GM18498 (cell line): Measurements from ENCODE around the gene PM20D1.
"Not testable (repeated sequence)": the region's sequence is repeated elsewhere in the genome, so short reads cannot be mapped to it uniquely, and the experiment has no call there.

Experiments used
- ATAC-seq: cut with Tn5 transposase; IDR thresholded peaks from one replicate; pipeline ENCODE4 v1.9.1; 2021; ENCODE audit warnings: mild to moderate bottlenecking, moderate library complexity; ENCODE audit not compliant: unreplicated experiment

Gene PM20D1

GRCh38 chr1:205849619-205850355 is at the start of gene PM20D1:
Gene PM20D1 (minus strand): TSS chr1:205850132. CDS start chr1:205850072, 60 bp downstream.
- peak; percentile 85 for ATAC-seq

GRCh38 chr1:205896351-205896750 is 46.4 kb upstream of the PM20D1 start:
- ATAC-seq, result no peak

- not testable (repeated sequence) for ATAC-seq
These were observed 44.2 kb upstream of the PM20D1 start for GRCh38 chr1:205894119-205894518.

GRCh38 chr1:205892175-205892574 is 42.2 kb upstream of the PM20D1 start:
- ATAC-seq, result not testable (repeated sequence)

- not testable (repeated sequence) for ATAC-seq
These were observed 41.5 kb upstream of the PM20D1 start for GRCh38 chr1:205891481-205891880.

GRCh38 chr1:205890631-205891030 is 40.7 kb upstream of the PM20D1 start:
- ATAC-seq, result not testable (repeated sequence)

GRCh38 chr1:205889706-205890105 is 39.8 kb upstream of the PM20D1 start:
- ATAC-seq, result not testable (repeated sequence)

GRCh38 chr1:205889006-205889405 is 39.1 kb upstream of the PM20D1 start:
- ATAC-seq, result not testable (repeated sequence)

- no peak for ATAC-seq
These were observed 33.9 kb upstream of the PM20D1 start for GRCh38 chr1:205883792-205884191.

GRCh38 chr1:205880923-205881322 is 31.0 kb upstream of the PM20D1 start:
- ATAC-seq, result no peak

- ATAC-seq, result no peak
These were observed 30.0 kb upstream of the PM20D1 start for GRCh38 chr1:205879974-205880373.

- no peak for ATAC-seq
These were observed 28.1 kb upstream of the PM20D1 start for GRCh38 chr1:205878026-205878425.

- not testable (repeated sequence) for ATAC-seq
These were observed 23.2 kb upstream of the PM20D1 start for GRCh38 chr1:205873148-205873547.

GRCh38 chr1:205870236-205870635 is 20.3 kb upstream of the PM20D1 start:
- ATAC-seq, result no peak

GRCh38 chr1:205861540-205861939 is 11.6 kb upstream of the PM20D1 start:
- no peak for ATAC-seq

GRCh38 chr1:205858141-205858961 is 8.4 kb upstream of the PM20D1 start:
- ATAC-seq, result no peak

- not testable (repeated sequence) for ATAC-seq
These were observed 7.6 kb upstream of the PM20D1 start for GRCh38 chr1:205857501-205857900.

- no peak for ATAC-seq
These were observed 6.5 kb upstream of the PM20D1 start for GRCh38 chr1:205856433-205856832.

- no peak for ATAC-seq
These were observed 3.0 kb upstream of the PM20D1 start for GRCh38 chr1:205852969-205853368.

- ATAC-seq, result no peak
These were observed 2.1 kb upstream of the PM20D1 start for GRCh38 chr1:205851993-205852392.

- no peak for ATAC-seq
These were observed 6.7 kb downstream of the PM20D1 start for GRCh38 chr1:205843036-205843859.
